ENCODE measurements around the gene HTR4. TPM values are rescaled to one million over a fixed set of nuclear protein-coding genes. Genes with fewer than 3 reads are reported as not detected.

The HTR4 gene
- total RNA-seq, 1 donor from 2014 or later, result not detected

- intact Hi-C loops (cut with micrococcal nuclease), result no loop called here
Measured at GRCh38 chr5:148665431-148665830, 11.1 kb upstream of the HTR4 start.

- intact Hi-C loops (cut with micrococcal nuclease), result no loop called here
Measured at GRCh38 chr5:148663509-148663908, 9.2 kb upstream of the HTR4 start.

GRCh38 chr5:148660346-148660660 is 6.0 kb upstream of the HTR4 start:
- intact Hi-C loops (cut with micrococcal nuclease), result no loop called here

GRCh38 chr5:148659641-148660345 is 5.5 kb upstream of the HTR4 start:
- intact Hi-C loops (cut with micrococcal nuclease), result no loop called here

- intact Hi-C loops (cut with micrococcal nuclease), result no loop called here
Measured at GRCh38 chr5:148653291-148653835, 964 bp downstream of the HTR4 start.

GRCh38 chr5:148651528-148651927 is 2.8 kb downstream of the HTR4 start:
- intact Hi-C loops (cut with micrococcal nuclease), result no loop called here

- intact Hi-C loops (cut with micrococcal nuclease), result no loop called here
Measured at GRCh38 chr5:148645527-148645926, 8.8 kb downstream of the HTR4 start.

GRCh38 chr5:148641735-148642134 is 12.6 kb downstream of the HTR4 start:
- intact Hi-C loops (cut with micrococcal nuclease), result no loop called here

- intact Hi-C loops (cut with micrococcal nuclease), result no loop called here
Measured at GRCh38 chr5:148640471-148640870, 13.9 kb downstream of the HTR4 start.

- intact Hi-C loops (cut with micrococcal nuclease), result no loop called here
Measured at GRCh38 chr5:148639081-148639480, 15.2 kb downstream of the HTR4 start.

- intact Hi-C loops (cut with micrococcal nuclease), result no loop called here
Measured at GRCh38 chr5:148636353-148636752, 18.0 kb downstream of the HTR4 start.

- intact Hi-C loops (cut with micrococcal nuclease), result no loop called here
Measured at GRCh38 chr5:148635321-148636083, 18.8 kb downstream of the HTR4 start.

GRCh38 chr5:148633067-148633377 is 21.3 kb downstream of the HTR4 start:
- intact Hi-C loops (cut with micrococcal nuclease), result no loop called here

GRCh38 chr5:148632255-148633066 is 21.9 kb downstream of the HTR4 start:
- intact Hi-C loops (cut with micrococcal nuclease), result no loop called here

- intact Hi-C loops (cut with micrococcal nuclease), result no loop called here
Measured at GRCh38 chr5:148626986-148627385, 27.3 kb downstream of the HTR4 start.

GRCh38 chr5:148626081-148626613 is 28.2 kb downstream of the HTR4 start:
- intact Hi-C loops (cut with micrococcal nuclease), result no loop called here

GRCh38 chr5:148625250-148625649 is 29.1 kb downstream of the HTR4 start:
- intact Hi-C loops (cut with micrococcal nuclease), result no loop called here

GRCh38 chr5:148623741-148624140 is 30.6 kb downstream of the HTR4 start:
- intact Hi-C loops (cut with micrococcal nuclease), result loop anchor here (5.0 kb wide), 2 partner anchors 181 to 241 kb away; partner anchors contain the start of gene FBXO38

GRCh38 chr5:148623101-148623500 is 31.2 kb downstream of the HTR4 start:
- intact Hi-C loops (cut with micrococcal nuclease), result loop anchor here (5.0 kb wide), 2 partner anchors 181 to 241 kb away; partner anchors contain the start of gene FBXO38

- intact Hi-C loops (cut with micrococcal nuclease), result loop anchor here (5.0 kb wide), 2 partner anchors 178 to 238 kb away; partner anchors contain the start of gene FBXO38
Measured at GRCh38 chr5:148620696-148621095, 33.6 kb downstream of the HTR4 start.

- intact Hi-C loops (cut with micrococcal nuclease), result loop anchor here (5.0 kb wide), 2 partner anchors 178 to 238 kb away; partner anchors contain the start of gene FBXO38
Measured at GRCh38 chr5:148620091-148620490, 34.2 kb downstream of the HTR4 start.
